GM12801 (cell line): ENCODE data around the gene SUCLA2.

Experiments used
- CTCF ChIP-seq: IDR thresholded peaks from one replicate; pipeline ENCODE4 v1.5.1; 2011; ENCODE audit warnings: control low read depth; ENCODE audit not compliant: insufficient read length; ENCODE audit errors: extremely low read depth

SUCLA2 gene

GRCh38 chr13:47929156-47929555 lies 71.9 kb downstream of the SUCLA2 start:
- no peak for TF ChIP-seq CTCF

GRCh38 chr13:47917022-47917574 lies 84.0 kb downstream of the SUCLA2 start:
- TF ChIP-seq CTCF: no peak

- no peak for TF ChIP-seq CTCF
These were observed 92.7 kb downstream of the SUCLA2 start for GRCh38 chr13:47908197-47908902.

- no peak for TF ChIP-seq CTCF
These were observed 96.2 kb downstream of the SUCLA2 start for GRCh38 chr13:47904891-47905290.

GRCh38 chr13:47904241-47904640 lies 96.8 kb downstream of the SUCLA2 start:
- TF ChIP-seq CTCF: no peak

- TF ChIP-seq CTCF: no peak
These were observed 97.2 kb downstream of the SUCLA2 start for GRCh38 chr13:47903836-47904235.

GRCh38 chr13:47901441-47901840 lies 99.6 kb downstream of the SUCLA2 start:
- TF ChIP-seq CTCF: no peak
